Stimulated activated naive CD4-positive, alpha-beta T cell (primary cell): ENCODE data around the gene DEFB123.

ENCODE experiments used
- DNase-seq, 6 experiments: peaks; one replicate each; lab custom pipeline; 2025; lab: John Stamatoyannopoulos, UW

The DEFB123 gene

DNA sequence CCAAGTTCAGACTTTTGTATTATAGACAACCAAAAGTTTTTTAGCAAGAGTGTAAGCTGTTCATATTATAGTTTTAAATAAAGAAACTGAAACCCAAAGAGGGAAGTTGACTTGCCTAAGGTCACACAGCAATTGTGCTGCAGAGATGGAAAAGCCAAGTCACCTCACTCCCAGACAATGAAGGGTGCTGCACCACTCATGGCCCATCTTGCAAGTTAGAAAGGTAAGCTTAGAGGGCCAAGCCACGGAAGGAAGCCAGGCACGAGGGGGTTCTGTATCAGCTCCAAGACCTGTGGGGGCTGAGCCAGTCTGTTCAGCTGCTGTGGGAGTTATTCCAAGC, 33.6 kb downstream of the DEFB123 start:
- DNase-seq = no peak

DNA sequence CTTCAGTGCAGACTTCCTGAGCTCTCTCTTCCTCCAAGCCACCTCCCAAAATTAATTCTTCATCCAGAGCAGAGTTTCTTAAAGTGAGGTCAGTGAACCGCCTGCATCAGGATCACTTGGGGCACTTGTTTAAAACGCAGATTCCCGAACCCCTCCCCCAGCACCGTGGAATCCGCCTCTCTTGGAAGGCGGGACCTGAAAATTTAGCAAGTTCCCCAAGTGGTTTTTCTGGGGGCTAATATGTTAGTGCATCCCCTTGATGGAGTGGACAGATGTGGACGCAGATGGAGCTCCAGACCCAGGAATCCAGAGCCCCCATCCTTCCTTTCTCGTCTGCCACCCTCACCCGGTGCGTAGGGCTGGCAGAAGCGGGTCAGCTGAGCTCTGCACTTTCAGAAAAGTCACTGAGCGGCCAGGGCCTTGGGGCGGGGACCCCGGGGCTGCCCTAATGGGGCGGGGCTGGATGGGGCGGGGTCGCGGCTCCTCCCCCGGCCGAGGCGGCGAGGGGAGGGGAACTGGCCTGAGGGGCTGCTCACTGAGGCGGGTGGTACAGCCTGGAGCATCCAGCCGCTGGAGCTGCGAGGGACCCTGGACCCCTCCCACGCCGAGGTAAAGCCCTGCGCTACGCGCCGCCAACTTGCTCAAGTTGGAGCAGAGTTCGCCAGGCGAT, 34.5 kb downstream of the DEFB123 start, which contains the start of the genes DEFB124 and REM1:
Gene DEFB124, minus strand, starts transcription at position 370 of the 670 bp plus-strand sequence. CDS start 2,114 bp downstream, outside the sequence.
Gene REM1, plus strand, starts transcription at position 531 of the 670 bp plus-strand sequence. CDS start 1,158 bp downstream, outside the sequence.
- no peak for DNase-seq

DNA sequence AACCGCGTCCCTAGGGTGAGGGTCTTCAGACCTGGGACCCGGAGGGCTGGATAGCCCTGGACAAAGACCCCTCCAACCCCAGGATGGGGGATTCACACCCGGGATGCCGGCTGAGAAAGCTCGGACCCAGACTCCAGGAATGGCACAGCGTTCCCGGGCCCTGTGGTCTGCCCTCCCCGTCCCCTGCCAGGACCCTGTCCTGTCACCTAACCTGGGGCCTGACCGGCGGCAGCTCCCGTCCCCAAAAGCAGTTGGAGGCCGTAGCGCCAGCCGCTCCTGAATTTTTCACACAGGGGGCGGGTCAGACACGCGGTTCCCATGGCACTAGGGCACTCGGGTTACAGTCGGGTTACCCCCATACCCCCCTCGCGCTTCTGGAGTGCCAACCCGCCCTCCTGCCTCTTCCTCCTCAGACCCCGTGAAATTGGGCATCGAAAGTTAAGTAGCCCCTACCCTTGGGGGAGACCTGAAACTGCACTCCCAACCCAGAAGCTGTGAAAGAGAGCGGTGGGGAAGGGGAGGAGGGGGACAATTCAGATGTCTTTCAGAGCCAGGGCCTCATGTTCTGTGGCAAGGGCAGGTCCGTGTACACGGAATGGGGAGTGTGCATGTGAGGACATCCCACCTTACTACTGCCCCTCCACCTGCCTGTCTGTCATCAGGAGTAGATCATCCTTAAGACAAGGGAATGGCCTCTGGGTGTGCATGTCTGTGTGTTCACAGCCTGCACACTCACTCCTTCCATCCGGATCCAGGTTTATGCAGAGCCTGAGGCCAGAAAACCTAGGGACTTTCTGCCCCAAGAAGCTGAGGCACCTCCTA, 35.3 kb downstream of the DEFB123 start:
- DNase-seq = no peak

DNA sequence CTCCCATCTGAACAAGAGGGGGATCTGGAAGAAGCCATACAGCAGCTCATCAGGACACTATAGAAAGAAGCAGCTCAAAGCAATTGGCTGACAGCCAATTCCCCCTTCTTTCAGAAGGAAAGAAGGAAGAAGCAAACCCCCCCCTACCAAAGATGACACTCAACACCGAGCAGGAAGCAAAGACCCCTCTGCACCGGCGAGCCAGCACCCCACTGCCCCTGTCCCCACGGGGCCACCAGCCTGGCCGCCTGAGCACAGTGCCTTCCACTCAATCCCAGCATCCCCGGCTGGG, 35.8 kb downstream of the DEFB123 start:
- no peak for DNase-seq

DNA sequence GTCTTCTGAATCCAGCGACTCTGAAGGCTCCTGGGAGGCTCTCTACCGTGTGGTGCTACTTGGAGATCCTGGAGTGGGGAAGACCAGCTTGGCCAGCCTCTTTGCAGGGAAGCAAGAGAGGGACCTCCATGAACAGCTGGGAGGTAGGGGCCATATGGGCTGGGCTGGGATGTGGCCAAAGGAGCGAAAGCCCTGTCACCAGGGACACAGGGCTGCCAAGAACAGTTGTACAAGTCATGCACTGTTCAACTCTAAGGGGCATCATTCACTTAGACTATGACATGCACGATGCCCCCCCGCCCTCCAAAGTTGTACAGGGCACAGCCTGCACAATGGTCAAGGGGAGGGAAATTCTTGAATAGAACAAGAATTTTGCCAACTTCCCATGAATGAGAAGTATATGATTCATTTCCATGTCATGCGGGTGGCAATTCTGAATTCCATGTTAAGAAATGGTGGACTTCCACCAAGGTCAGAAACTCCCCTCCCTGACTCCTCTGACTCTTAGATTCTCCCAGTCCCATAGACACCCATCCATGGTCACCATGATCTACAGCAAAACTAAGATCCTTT, 36.3 kb downstream of the DEFB123 start:
- no peak for DNase-seq

GRCh38 chr20:31484001-31484400, 43.6 kb downstream of the DEFB123 start:
- DNase-seq = peak in 1 of 6 experiments; percentile 1

DNA sequence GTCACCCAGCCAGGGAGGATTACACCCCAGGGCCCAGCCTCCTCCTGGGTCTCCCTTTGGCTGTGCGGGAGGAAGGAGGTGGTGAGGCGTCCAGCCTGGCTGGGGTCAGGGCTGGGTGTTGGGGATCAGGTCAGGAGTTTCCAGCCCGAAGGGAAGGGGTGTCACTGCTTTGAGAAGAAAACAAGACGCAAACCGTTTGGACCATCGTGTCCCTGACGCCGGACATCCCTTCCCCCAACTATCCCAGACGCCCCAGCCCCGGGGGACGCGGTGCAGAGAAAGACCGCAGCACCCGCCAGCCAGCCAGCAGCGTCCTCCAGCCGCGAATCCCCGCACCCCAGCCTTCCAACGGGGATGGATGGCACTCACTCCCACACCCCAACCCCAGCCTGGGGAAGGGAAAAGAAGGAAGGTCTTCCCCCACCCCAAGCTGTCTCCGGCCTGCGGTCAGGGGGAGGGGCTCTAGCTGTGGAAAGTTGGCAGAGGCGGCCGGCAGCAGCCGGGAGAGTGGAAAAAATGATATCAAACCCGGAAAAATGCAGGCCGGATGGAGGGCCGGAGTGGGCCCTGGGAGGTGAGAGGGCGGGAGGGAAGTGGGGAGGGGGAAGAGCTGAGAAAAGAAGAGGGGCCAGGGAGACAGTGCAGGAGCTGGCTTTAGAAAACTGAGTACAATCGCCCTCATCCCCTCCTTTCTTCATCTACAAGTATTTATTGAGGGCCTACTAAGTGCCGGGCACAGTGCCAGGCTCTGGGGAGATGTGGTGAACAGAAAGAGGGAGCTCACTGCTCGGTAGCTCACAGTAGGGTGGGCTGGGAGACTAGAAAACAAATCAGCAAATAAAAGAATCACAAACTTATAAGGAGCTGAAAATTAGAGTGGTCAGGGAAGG, 45.3 kb downstream of the DEFB123 start:
- no peak for DNase-seq

- no peak for DNase-seq
Measured at GRCh38 chr20:31488115-31488514, 47.7 kb downstream of the DEFB123 start.

GRCh38 chr20:31489152-31489551, 48.7 kb downstream of the DEFB123 start:
- DNase-seq = no peak

GRCh38 chr20:31490752-31491151, 50.3 kb downstream of the DEFB123 start:
- no peak for DNase-seq

- DNase-seq = no peak
Measured at GRCh38 chr20:31494131-31494530, 53.7 kb downstream of the DEFB123 start.

- no peak for DNase-seq
Measured at GRCh38 chr20:31496761-31497295, 56.4 kb downstream of the DEFB123 start.

DNA sequence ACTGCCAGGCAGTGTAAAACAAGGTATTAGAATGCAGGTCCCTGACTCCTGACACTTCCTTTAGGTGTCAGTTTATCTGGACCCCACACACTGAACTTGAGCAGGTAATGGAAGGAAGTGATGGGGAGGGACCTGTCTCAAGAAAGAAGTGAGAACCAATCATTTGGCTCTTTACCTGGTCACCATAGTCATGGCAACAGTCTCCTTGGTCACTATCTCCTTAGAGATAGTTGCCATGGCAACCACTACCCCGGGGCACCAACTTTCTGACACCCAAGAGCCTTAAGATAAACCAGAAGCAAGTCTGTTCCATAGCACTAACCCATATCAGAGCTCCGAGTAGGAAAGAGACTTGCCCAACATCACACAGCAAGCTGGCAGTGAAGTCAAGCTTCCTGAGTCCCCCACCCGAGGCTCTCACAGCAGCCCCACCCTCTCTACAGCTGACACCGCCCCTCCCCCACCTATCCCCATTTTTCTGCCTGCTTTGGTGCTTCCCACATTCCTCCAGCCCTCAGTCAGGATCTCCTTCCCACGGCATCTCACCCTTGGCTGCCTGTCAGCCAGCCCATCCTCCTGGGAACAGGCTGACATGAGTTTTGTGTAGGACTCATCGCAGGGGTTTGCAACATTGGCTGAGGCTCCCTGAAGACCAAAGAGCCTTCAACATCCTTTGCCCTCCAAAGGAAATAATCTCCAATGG, 57.6 kb downstream of the DEFB123 start:
- DNase-seq = no peak
